Stimulated activated CD4-positive, alpha-beta T cell treated with anti-CD3 and anti-CD28 coated beads, Interleukin-12 subunit alpha, Interleukin-12 subunit beta, amount 100 ng/mL, for 48 hours (primary cell): ENCODE results near the gene BCOR.

Experiments used
- DNase-seq, 3 donors: peaks; one replicate each; pipeline ENCODE4 v3.0.0-alpha.2; 2020; ENCODE audit warnings: low read depth in 2 of 3, low spot score in 1 of 3

BCOR gene

GRCh38 chrX:40086569-40087335, 11.0 kb downstream of the BCOR start:
- DNase-seq, result no peak

GRCh38 chrX:40085714-40086113, 12.0 kb downstream of the BCOR start:
- DNase-seq, result no peak

- no peak for DNase-seq
Measured at GRCh38 chrX:40085102-40085551, 12.6 kb downstream of the BCOR start.

GRCh38 chrX:40084471-40085101, 13.2 kb downstream of the BCOR start:
- DNase-seq, result no peak

- no peak for DNase-seq
Measured at GRCh38 chrX:40083979-40084359, 13.8 kb downstream of the BCOR start.

GRCh38 chrX:40083120-40083978, 14.4 kb downstream of the BCOR start:
- no peak for DNase-seq

- DNase-seq, result no peak
Measured at GRCh38 chrX:40082447-40083119, 15.2 kb downstream of the BCOR start.

- DNase-seq, result no peak
Measured at GRCh38 chrX:40081679-40082068, 16.1 kb downstream of the BCOR start.

- DNase-seq, result no peak
Measured at GRCh38 chrX:40080894-40081678, 16.7 kb downstream of the BCOR start.

- no peak for DNase-seq
Measured at GRCh38 chrX:40079572-40079971, 18.2 kb downstream of the BCOR start.

GRCh38 chrX:40078489-40079227, 19.1 kb downstream of the BCOR start:
- DNase-seq, result no peak

GRCh38 chrX:40077906-40078305, 19.9 kb downstream of the BCOR start:
- DNase-seq, result no peak

GRCh38 chrX:40076750-40077575, 20.8 kb downstream of the BCOR start:
- no peak for DNase-seq

GRCh38 chrX:40074959-40075332, 22.8 kb downstream of the BCOR start:
- no peak for DNase-seq

GRCh38 chrX:40074080-40074958, 23.4 kb downstream of the BCOR start:
- no peak for DNase-seq

GRCh38 chrX:40073439-40074054, 24.2 kb downstream of the BCOR start:
- DNase-seq, result no peak

GRCh38 chrX:40072246-40072645, 25.5 kb downstream of the BCOR start:
- no peak for DNase-seq

- DNase-seq, result no peak
Measured at GRCh38 chrX:40068048-40068447, 29.7 kb downstream of the BCOR start.
